GM18907 (cell line): ENCODE data around the gene NELL2.
A peak's percentile ranks its signal among the peaks of the same experiment; 100 is the strongest.
"Not testable (repeated sequence)": the region's sequence is repeated elsewhere in the genome, so short reads cannot be mapped to it uniquely, and the experiment has no call there.

ENCODE experiments used
- ATAC-seq: cut with Tn5 transposase; IDR thresholded peaks from one replicate; pipeline ENCODE4 v1.9.1; 2021; ENCODE audit warnings: mild to moderate bottlenecking, moderate library complexity; ENCODE audit not compliant: unreplicated experiment

Gene NELL2

GRCh38 chr12:44780221-44780790 lies 95.8 kb downstream of the NELL2 start:
- ATAC-seq, result no peak

- no peak for ATAC-seq
Measured at GRCh38 chr12:44779766-44780165, 96.3 kb downstream of the NELL2 start.

- ATAC-seq, result no peak
Measured at GRCh38 chr12:44778863-44779262, 97.3 kb downstream of the NELL2 start.

- ATAC-seq, result no peak
Measured at GRCh38 chr12:44777044-44777443, 99.1 kb downstream of the NELL2 start.

GRCh38 chr12:44775901-44776300 lies 100.2 kb downstream of the NELL2 start:
- ATAC-seq, result no peak

GRCh38 chr12:44774815-44775411 lies 101.2 kb downstream of the NELL2 start:
- ATAC-seq, result peak; percentile 68

GRCh38 chr12:44771485-44772021 lies 104.6 kb downstream of the NELL2 start:
- no peak for ATAC-seq

GRCh38 chr12:44765796-44766195 lies 110.3 kb downstream of the NELL2 start:
- ATAC-seq, result no peak

GRCh38 chr12:44763021-44763420 lies 113.1 kb downstream of the NELL2 start:
- no peak for ATAC-seq

- ATAC-seq, result no peak
Measured at GRCh38 chr12:44759289-44759688, 116.8 kb downstream of the NELL2 start.

GRCh38 chr12:44750468-44750867 lies 125.6 kb downstream of the NELL2 start:
- ATAC-seq, result no peak

GRCh38 chr12:44749566-44749965 lies 126.5 kb downstream of the NELL2 start:
- no peak for ATAC-seq

GRCh38 chr12:44748950-44749468 lies 127.1 kb downstream of the NELL2 start:
- ATAC-seq, result no peak

- ATAC-seq, result not testable (repeated sequence)
Measured at GRCh38 chr12:44741292-44741980, 134.7 kb downstream of the NELL2 start.

- ATAC-seq, result no peak
Measured at GRCh38 chr12:44738051-44738450, 138.1 kb downstream of the NELL2 start.

GRCh38 chr12:44728566-44728965 lies 147.5 kb downstream of the NELL2 start:
- no peak for ATAC-seq

GRCh38 chr12:44720265-44720664 lies 155.8 kb downstream of the NELL2 start:
- no peak for ATAC-seq

GRCh38 chr12:44717612-44718011 lies 158.5 kb downstream of the NELL2 start:
- no peak for ATAC-seq

- ATAC-seq, result no peak
Measured at GRCh38 chr12:44716711-44717110, 159.4 kb downstream of the NELL2 start.

- ATAC-seq, result no peak
Measured at GRCh38 chr12:44711736-44712135, 164.4 kb downstream of the NELL2 start.

GRCh38 chr12:44709166-44709565 lies 166.9 kb downstream of the NELL2 start:
- no peak for ATAC-seq

GRCh38 chr12:44708218-44708617 lies 167.9 kb downstream of the NELL2 start:
- no peak for ATAC-seq
